Karpas-422 (cell line): ENCODE results near the gene CEMP1. TPM values are rescaled to one million over a fixed set of nuclear protein-coding genes. Genes with fewer than 3 reads are reported as not detected.

ENCODE experiments used
- DNase-seq: peaks from one replicate; pipeline ENCODE4 v3.0.0-alpha.2; 2015
- H2AFZ ChIP-seq: fragments of 200-600 bp; sonication (generic); 2 replicates; pipeline ENCODE4 v1.6.1; 2014; ENCODE audit warnings: antibody characterized with exemption, low read length, mixed read lengths
- H3K27ac ChIP-seq: fragments of 200-600 bp; sonication (generic); 2 replicates; pipeline ENCODE4 v1.5.1; 2014; ENCODE audit warnings: mild to moderate bottlenecking, low read length, moderate library complexity
- H3K27me3 ChIP-seq: fragments of 200-600 bp; sonication (generic); 2 replicates; pipeline ENCODE4 v1.6.1; 2014; ENCODE audit warnings: low read length, mixed read lengths
- H3K36me3 ChIP-seq: fragments of 200-600 bp; sonication (generic); 2 replicates; pipeline ENCODE4 v1.6.1; 2014; ENCODE audit warnings: low read length, mixed read lengths; ENCODE audit not compliant: insufficient read depth
- H3K4me1 ChIP-seq: fragments of 200-600 bp; sonication (generic); 2 replicates; pipeline ENCODE4 v1.6.1; 2014; ENCODE audit warnings: mild to moderate bottlenecking, low read length, mixed read lengths
- H3K4me2 ChIP-seq: fragments of 200-600 bp; sonication (generic); 2 replicates; pipeline ENCODE4 v1.6.1; 2014; ENCODE audit warnings: low read length, low read depth, mild to moderate bottlenecking; ENCODE audit not compliant: poor library complexity, severe bottlenecking
- H3K4me3 ChIP-seq: fragments of 200-600 bp; sonication (generic); 2 replicates; pipeline ENCODE4 v1.5.1; 2014; ENCODE audit warnings: mild to moderate bottlenecking, antibody characterized with exemption, low read length, mixed read lengths
- H3K79me2 ChIP-seq: fragments of 200-600 bp; sonication (generic); 2 replicates; pipeline ENCODE4 v1.6.1; 2014; ENCODE audit warnings: mild to moderate bottlenecking, low read length, mixed read lengths
- H3K9ac ChIP-seq: fragments of 200-600 bp; sonication (generic); 2 replicates; pipeline ENCODE4 v1.6.0; 2014; ENCODE audit warnings: low read length
- H3K9me2 ChIP-seq: fragments of 200-600 bp; sonication (generic), shearing (Covaris generic); replicated peaks from 2 replicates; pipeline ENCODE4 v1.6.0; 2014; ENCODE audit warnings: mild to moderate bottlenecking, low read length, moderate library complexity; ENCODE audit not compliant: insufficient read depth
- H3K9me3 ChIP-seq: fragments of 300-700, 200-600 bp; sonication (generic); 2 replicates; pipeline ENCODE4 v1.6.1; 2014; ENCODE audit warnings: low read length, mixed read lengths
- H4K20me1 ChIP-seq: fragments of 200-600 bp; sonication (generic); 2 replicates; pipeline ENCODE4 v1.6.1; 2014; ENCODE audit warnings: mild to moderate bottlenecking, antibody characterized with exemption, low read length, low read depth; ENCODE audit not compliant: insufficient read depth
- total RNA-seq: library from RNA; depleted of rRNA; stranded (reverse); fragments of >200 nt; shearing (Covaris generic); gene quantifications from 2 replicates; pipeline ENCODE4 v1.2.3, GENCODE V29; 2014; ENCODE audit warnings: low replicate concordance

Gene CEMP1
- total RNA-seq, 1 experiment from 2014 or later, result not detected

DNA sequence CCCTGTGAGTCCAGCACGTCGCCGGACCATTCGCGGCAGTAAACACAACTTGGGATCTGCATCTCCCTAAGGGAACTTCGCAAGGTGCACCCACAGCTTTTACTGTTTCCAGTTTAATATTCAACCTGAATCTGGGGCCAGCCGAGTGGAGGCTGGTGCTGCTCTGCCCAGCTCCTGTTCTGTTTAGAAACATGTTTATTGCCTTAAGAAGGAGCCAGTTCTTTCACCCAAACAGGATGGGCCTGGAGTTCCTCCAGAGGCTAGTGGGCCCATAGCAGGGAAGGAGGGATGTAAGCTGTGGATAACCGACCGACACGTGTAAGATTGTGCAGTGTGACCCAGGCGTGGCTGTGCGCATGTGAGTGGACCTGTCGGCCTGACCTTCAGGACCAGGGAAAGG is 38.9 kb downstream of the CEMP1 start:
- Histone ChIP-seq H3K4me3 (no peak overlapping the region), H3K4me2 (no peak overlapping the region), H3K27me3 (no peaks in the 10 kb centered on the region), H3K36me3 (no peaks in the 10 kb centered on the region), H3K27ac (no peak overlapping the region), H3K4me1 (no peaks in the 10 kb centered on the region), H2AFZ (no peak overlapping the region), H3K9me2 (no peaks in the 10 kb centered on the region), H3K9ac (no peak overlapping the region), H3K9me3 (no peaks in the 10 kb centered on the region), H4K20me1 (no peaks in the 10 kb centered on the region; the same call in 1 of the 2 replicates), H3K79me2 (peaks cover 21% of the 10 kb centered on the region)
- DNase-seq, result no peak

DNA sequence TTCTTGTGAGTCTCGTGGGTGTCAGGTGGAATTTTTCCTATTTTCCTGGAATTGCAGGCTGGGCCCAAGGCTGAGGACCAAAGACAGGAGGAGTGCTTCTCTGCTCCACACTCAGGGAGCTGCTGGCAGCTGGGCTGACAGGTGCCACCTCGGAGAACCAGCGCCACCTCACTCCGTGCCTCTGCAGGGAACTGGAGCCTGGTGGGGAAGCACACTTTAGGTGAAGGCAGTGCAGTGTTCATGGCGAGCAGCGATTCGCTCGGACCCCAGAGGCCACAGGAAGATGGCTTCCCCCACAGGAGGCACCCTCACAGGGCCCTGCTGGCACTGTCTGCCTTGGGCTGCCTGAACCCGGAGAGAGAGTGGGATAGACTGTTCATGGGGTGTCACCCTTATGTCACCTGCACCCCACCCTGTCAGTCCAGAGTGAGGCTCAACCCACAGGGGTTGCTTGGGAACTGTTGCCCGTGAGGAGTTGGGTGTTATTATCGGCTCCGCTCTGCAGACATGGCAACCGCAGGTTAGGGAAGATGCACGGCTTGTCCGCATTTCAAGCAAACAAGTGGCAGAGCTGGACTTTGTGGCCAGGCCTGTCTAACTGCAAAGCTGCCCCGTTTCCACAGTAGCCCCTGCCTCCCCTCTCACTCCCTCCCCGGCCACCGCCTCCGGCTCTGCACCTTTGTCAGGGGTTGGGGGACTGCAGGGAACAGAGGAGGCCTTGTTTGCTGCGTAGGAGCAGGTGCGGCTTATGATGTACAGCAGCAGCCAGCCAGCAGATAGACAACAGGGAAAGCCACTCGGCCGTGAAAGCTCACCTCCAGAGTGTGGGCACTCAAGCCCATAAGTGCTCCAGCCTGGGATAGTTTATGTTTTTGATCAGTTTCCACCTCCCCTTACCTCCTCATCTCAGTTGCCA is 40.8 kb downstream of the CEMP1 start:
- Histone ChIP-seq H3K4me2 (no peak overlapping the region), H3K9me2 (no peaks in the 10 kb centered on the region), H4K20me1 (no peaks in the 10 kb centered on the region; the same call in 1 of the 2 replicates), H2AFZ (no peak overlapping the region), H3K4me1 (peaks cover 8% of the 10 kb centered on the region), H3K27ac (no peak overlapping the region), H3K36me3 (no peaks in the 10 kb centered on the region), H3K27me3 (no peaks in the 10 kb centered on the region), H3K4me3 (no peak overlapping the region), H3K9ac (no peak overlapping the region), H3K9me3 (no peaks in the 10 kb centered on the region), H3K79me2 (peaks cover 32% of the 10 kb centered on the region)
- no peak for DNase-seq

GRCh38 chr16:2489581-2489980 is 41.6 kb downstream of the CEMP1 start:
- DNase-seq, result no peak
- Histone ChIP-seq H3K4me2 (no peak overlapping the region), H3K27me3 (no peaks in the 10 kb centered on the region), H3K27ac (no peak overlapping the region), H3K36me3 (no peaks in the 10 kb centered on the region), H2AFZ (no peak overlapping the region), H3K79me2 (peaks cover 34% of the 10 kb centered on the region), H3K4me1 (peaks cover 8% of the 10 kb centered on the region), H3K9ac (no peak overlapping the region), H4K20me1 (no peaks in the 10 kb centered on the region; the same call in 1 of the 2 replicates), H3K4me3 (no peak overlapping the region), H3K9me2 (no peaks in the 10 kb centered on the region), H3K9me3 (no peaks in the 10 kb centered on the region)

GRCh38 chr16:2487903-2488531 is 43.2 kb downstream of the CEMP1 start:
- no peaks in the 10 kb centered on the region for H3K9me2 ChIP-seq
- no peaks in the 10 kb centered on the region for H3K27me3 ChIP-seq
- H3K4me1 ChIP-seq, result peaks cover 8% of the 10 kb centered on the region
- no peak overlapping the region for H3K4me2 ChIP-seq
- H3K79me2 ChIP-seq, result peaks cover 34% of the 10 kb centered on the region
- no peak for DNase-seq
- no peak overlapping the region for H3K27ac ChIP-seq
- no peak overlapping the region for H3K9ac ChIP-seq
- H3K4me3 ChIP-seq, result no peak overlapping the region
- no peak overlapping the region for H2AFZ ChIP-seq
- no peaks in the 10 kb centered on the region for H3K36me3 ChIP-seq
- H4K20me1 ChIP-seq, result no peaks in the 10 kb centered on the region; the same call in 1 of the 2 replicates
- H3K9me3 ChIP-seq, result no peaks in the 10 kb centered on the region

DNA sequence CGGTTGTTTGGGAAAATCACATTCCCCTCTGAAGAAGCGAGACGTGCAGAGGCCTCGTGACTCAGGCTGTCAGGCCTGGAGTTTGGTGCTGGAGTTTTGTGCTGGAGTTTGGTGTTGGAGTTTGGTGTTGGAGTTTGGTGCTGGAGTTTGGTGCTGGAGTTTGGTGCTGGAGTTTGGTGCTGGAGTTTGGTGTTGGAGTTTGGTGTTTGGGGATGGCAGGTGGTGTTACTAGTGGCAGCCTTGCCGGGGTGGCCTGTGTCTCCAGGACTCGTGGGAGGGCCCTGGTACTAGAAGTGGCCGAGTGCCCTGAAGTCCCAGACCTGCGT is 43.7 kb downstream of the CEMP1 start:
- no peak overlapping the region for H3K4me2 ChIP-seq
- H3K27ac ChIP-seq, result no peak overlapping the region
- no peaks in the 10 kb centered on the region for H3K9me3 ChIP-seq
- H3K79me2 ChIP-seq, result peaks cover 34% of the 10 kb centered on the region
- no peaks in the 10 kb centered on the region for H3K36me3 ChIP-seq
- H2AFZ ChIP-seq, result no peak overlapping the region
- H3K27me3 ChIP-seq, result no peaks in the 10 kb centered on the region
- DNase-seq, result no peak
- no peak overlapping the region for H3K9ac ChIP-seq
- no peak overlapping the region for H3K4me3 ChIP-seq
- H4K20me1 ChIP-seq, result no peaks in the 10 kb centered on the region; the same call in 1 of the 2 replicates
- H3K4me1 ChIP-seq, result peaks cover 8% of the 10 kb centered on the region
- H3K9me2 ChIP-seq, result no peaks in the 10 kb centered on the region

GRCh38 chr16:2486645-2487516 is 44.3 kb downstream of the CEMP1 start:
- Histone ChIP-seq H3K9me2 (no peaks in the 10 kb centered on the region), H3K9me3 (no peaks in the 10 kb centered on the region), H3K27me3 (no peaks in the 10 kb centered on the region), H2AFZ (peak overlapping the region; percentile 21; the same call in 1 of the 2 replicates), H3K4me2 (no peak overlapping the region), H3K4me3 (no peak overlapping the region), H3K4me1 (peaks cover 8% of the 10 kb centered on the region), H4K20me1 (no peaks in the 10 kb centered on the region; the same call in 1 of the 2 replicates), H3K27ac (no peak overlapping the region), H3K79me2 (peaks cover 36% of the 10 kb centered on the region), H3K36me3 (no peaks in the 10 kb centered on the region), H3K9ac (peak overlapping the region; percentile 29; the same call in 1 of the 2 replicates)
- peak; percentile 63 for DNase-seq

- Histone ChIP-seq H3K4me1 (peaks cover 8% of the 10 kb centered on the region), H3K4me3 (no peak overlapping the region), H3K27me3 (no peaks in the 10 kb centered on the region), H3K4me2 (no peak overlapping the region), H3K79me2 (peaks cover 40% of the 10 kb centered on the region), H3K9ac (0 out of 2 replicates have a peak overlapping the region, but pooled peaks have one; percentile 29), H3K9me3 (no peaks in the 10 kb centered on the region), H4K20me1 (no peaks in the 10 kb centered on the region; the same call in 1 of the 2 replicates), H3K27ac (no peak overlapping the region), H2AFZ (no peak overlapping the region), H3K9me2 (no peaks in the 10 kb centered on the region), H3K36me3 (no peaks in the 10 kb centered on the region)
- no peak for DNase-seq
Observed at GRCh38 chr16:2485811-2486507, 45.2 kb downstream of the CEMP1 start.
